Trophoblast cell (in vitro differentiated cells and primary cell): ENCODE results near the gene SNX25.
A peak's percentile ranks its signal among the peaks of the same experiment; 100 is the strongest.

Source experiments
- DNase-seq, 2 donors: peaks; one replicate each; pipeline ENCODE4 v3.0.0-alpha.2; 2016
- H2AFZ ChIP-seq: 2 replicates; pipeline ENCODE4 v1.6.1; 2013; ENCODE audit warnings: low read length, moderate library complexity, mild to moderate bottlenecking; ENCODE audit not compliant: insufficient read depth, poor library complexity
- H2AK5ac ChIP-seq: 2 replicates; pipeline ENCODE4 v1.6.1; 2013; ENCODE audit warnings: mild to moderate bottlenecking, low read length
- H2BK120ac ChIP-seq: 2 replicates; pipeline ENCODE4 v1.6.1; 2013; ENCODE audit warnings: low read length, mild to moderate bottlenecking, moderate library complexity; ENCODE audit not compliant: insufficient read depth, poor library complexity
- H2BK12ac ChIP-seq: 2 replicates; pipeline ENCODE4 v1.6.1; 2013; ENCODE audit warnings: mild to moderate bottlenecking, low read length, moderate library complexity
- H2BK5ac ChIP-seq: 2 replicates; pipeline ENCODE4 v1.6.1; 2013; ENCODE audit warnings: low read length, low read depth, moderate library complexity, mild to moderate bottlenecking; ENCODE audit not compliant: poor library complexity
- H3K14ac ChIP-seq: 2 replicates; pipeline ENCODE4 v1.6.1; 2013; ENCODE audit warnings: mild to moderate bottlenecking, low read length
- H3K18ac ChIP-seq: 2 replicates; pipeline ENCODE4 v1.6.1; 2013; ENCODE audit warnings: mild to moderate bottlenecking, low read length
- H3K23ac ChIP-seq: 2 replicates; pipeline ENCODE4 v1.6.1; 2013; ENCODE audit warnings: low read length
- H3K27ac ChIP-seq: 2 replicates; pipeline ENCODE4 v1.5.1; 2013; ENCODE audit warnings: low read depth, mild to moderate bottlenecking, inconsistent platforms, low read length, moderate library complexity
- H3K27me3 ChIP-seq: 2 replicates; pipeline ENCODE4 v1.6.1; 2013; ENCODE audit warnings: inconsistent platforms, mild to moderate bottlenecking, low read length, moderate library complexity; ENCODE audit not compliant: insufficient read depth
- H3K36me3 ChIP-seq, 2 experiments: 1 replicate in 1 of 2; 2 replicates in 1 of 2; pipeline ENCODE4 v1.6.1; 2013; ENCODE audit warnings: low read length in 2 of 2, mild to moderate bottlenecking in 2 of 2, moderate library complexity in 1 of 2; ENCODE audit not compliant: insufficient read depth in 2 of 2, control insufficient read depth in 1 of 2
- H3K4ac ChIP-seq: 2 replicates; pipeline ENCODE4 v1.6.1; 2013; ENCODE audit warnings: low read depth, mild to moderate bottlenecking, low read length, moderate library complexity
- H3K4me1 ChIP-seq, 2 experiments: 1 replicate in 1 of 2; 2 replicates in 1 of 2; pipeline ENCODE4 v1.6.1; 2013; ENCODE audit warnings: low read length in 2 of 2, mild to moderate bottlenecking in 2 of 2, moderate library complexity in 1 of 2; ENCODE audit not compliant: insufficient read depth in 2 of 2, control insufficient read depth in 1 of 2
- H3K4me2 ChIP-seq: 2 replicates; pipeline ENCODE4 v1.6.1; 2013; ENCODE audit warnings: inconsistent platforms, mild to moderate bottlenecking, low read length, moderate library complexity
- H3K4me3 ChIP-seq: 2 replicates; pipeline ENCODE4 v1.5.1; 2013; ENCODE audit warnings: mild to moderate bottlenecking, low read depth, low read length, inconsistent platforms
- H3K79me1 ChIP-seq: one replicate; pipeline ENCODE4 v1.6.1; 2013; ENCODE audit warnings: low read length
- H3K79me2 ChIP-seq: 2 replicates; pipeline ENCODE4 v1.6.1; 2013; ENCODE audit warnings: low read length, mild to moderate bottlenecking; ENCODE audit not compliant: control insufficient read depth, insufficient read depth, poor library complexity
- H3K9ac ChIP-seq: 2 replicates; pipeline ENCODE4 v1.6.1; 2013; ENCODE audit warnings: mild to moderate bottlenecking, low read length
- H3K9me3 ChIP-seq: 2 replicates; pipeline ENCODE4 v1.6.1; 2013; ENCODE audit warnings: low read depth, mild to moderate bottlenecking, control low read depth, inconsistent platforms, low read length; ENCODE audit not compliant: insufficient read depth
- H4K12ac ChIP-seq: 2 replicates; pipeline ENCODE4 v1.6.1; 2013; ENCODE audit warnings: low read depth, mild to moderate bottlenecking, low read length, moderate library complexity
- H4K8ac ChIP-seq: 2 replicates; pipeline ENCODE4 v1.6.1; 2013; ENCODE audit warnings: low read depth, mild to moderate bottlenecking, low read length, moderate library complexity
- H4K91ac ChIP-seq: one replicate; pipeline ENCODE4 v1.6.1; 2013; ENCODE audit warnings: low read depth, mild to moderate bottlenecking, low read length, moderate library complexity
- WGBS: extraction: QIAGEN DNeasy Blood & Tissue Kit; methylation state at CpG from one replicate; pipeline ENCODE4 v1.1.7; 2013; ENCODE audit warnings: missing lambda C conversion rate; ENCODE audit not compliant: insufficient read length, insufficient coverage; ENCODE audit errors: extremely low coverage; 5-methylcytosine and 5-hydroxymethylcytosine counted together

The SNX25 gene

DNA sequence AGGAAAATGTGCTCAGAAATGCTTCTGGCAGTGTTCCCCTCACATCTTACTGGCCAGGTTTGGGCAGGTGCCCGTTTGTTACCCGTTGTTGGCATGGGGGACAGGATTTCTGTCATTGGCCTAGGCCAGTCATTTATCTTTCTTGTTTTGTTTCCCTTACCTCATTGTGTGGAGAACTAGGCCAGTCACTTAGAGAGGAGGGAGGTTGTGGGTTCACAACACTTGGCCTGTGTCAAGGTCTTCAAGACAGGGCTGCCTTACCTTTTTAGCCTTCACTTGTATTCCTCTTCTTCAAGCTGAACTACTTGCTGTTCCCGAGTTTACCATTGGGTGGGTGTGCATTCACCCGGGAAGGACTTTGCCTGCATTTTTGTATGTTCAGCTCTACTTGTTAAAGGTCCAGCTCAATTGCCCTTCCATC, 17.7 kb downstream of the SNX25 start:
- Histone ChIP-seq H2BK120ac (no peak overlapping the region), H2AFZ (no peak overlapping the region), H4K12ac (no peak overlapping the region), H3K4me2 (no peak overlapping the region), H4K8ac (no peak overlapping the region), H3K79me1 (no peaks in the 10 kb centered on the region), H3K9me3 (no peaks in the 10 kb centered on the region), H4K91ac (no peak overlapping the region), H3K4ac (no peak overlapping the region), H3K9ac (no peak overlapping the region), H3K27me3 (no peaks in the 10 kb centered on the region), H2BK12ac (no peak overlapping the region), H3K4me3 (no peak overlapping the region), H3K79me2 (no peaks in the 10 kb centered on the region), H3K27ac (no peak overlapping the region), H2AK5ac (no peak overlapping the region), H2BK5ac (no peak overlapping the region), H3K4me1 (peaks cover 0 to 2% of the 10 kb centered on the region in 2 experiments), H3K36me3 (no peaks in the 10 kb centered on the region), H3K18ac (no peak overlapping the region), H3K23ac (no peak overlapping the region), H3K14ac (no peak overlapping the region)
- WGBS, result no CpG with 5 or more reads among the region's 4 CpGs
- no peak for DNase-seq

DNA sequence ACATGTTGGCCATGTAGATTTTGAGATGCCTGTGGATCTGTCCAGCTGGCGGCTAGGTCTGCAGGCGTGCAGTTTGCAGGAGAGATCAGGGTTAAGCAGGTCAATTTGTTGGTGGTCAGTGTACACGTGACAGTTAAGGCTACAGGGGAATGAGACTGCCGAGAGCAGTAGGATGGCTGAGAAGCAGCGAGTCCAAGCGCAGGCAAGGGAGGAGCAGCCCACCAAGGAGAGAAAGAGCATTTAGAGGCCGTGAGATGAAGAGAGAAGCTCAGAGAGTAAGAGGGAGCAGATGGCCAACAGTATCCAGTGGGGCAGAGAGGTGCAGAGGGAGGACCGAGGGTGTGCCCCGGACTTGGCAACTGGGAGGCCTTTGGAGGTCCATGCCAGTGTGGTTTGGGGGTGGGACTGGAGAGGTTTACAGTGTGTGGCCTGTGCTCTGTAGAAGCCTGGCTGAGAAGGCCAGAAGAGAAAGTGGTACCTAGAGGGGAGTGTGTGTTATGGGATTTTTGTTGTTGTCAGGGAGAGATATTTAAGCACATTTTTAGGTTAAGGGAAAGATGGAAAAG, 18.4 kb downstream of the SNX25 start:
- Histone ChIP-seq H2BK12ac (no peak overlapping the region), H3K36me3 (no peaks in the 10 kb centered on the region), H3K27me3 (no peaks in the 10 kb centered on the region), H3K79me2 (no peaks in the 10 kb centered on the region), H4K12ac (no peak overlapping the region), H3K9me3 (no peaks in the 10 kb centered on the region), H3K4me1 (peaks cover 0 to 4% of the 10 kb centered on the region in 2 experiments), H4K91ac (no peak overlapping the region), H3K9ac (no peak overlapping the region), H3K4me2 (no peak overlapping the region), H3K79me1 (no peaks in the 10 kb centered on the region), H3K23ac (peak overlapping the region; percentile 34), H3K14ac (no peak overlapping the region), H2AK5ac (no peak overlapping the region), H2BK5ac (no peak overlapping the region), H3K4ac (no peak overlapping the region), H2AFZ (no peak overlapping the region), H4K8ac (no peak overlapping the region), H3K4me3 (no peak overlapping the region), H3K27ac (no peak overlapping the region), H2BK120ac (no peak overlapping the region), H3K18ac (no peak overlapping the region)
- WGBS, result no CpG with 5 or more reads among the region's 9 CpGs
- no peak for DNase-seq

DNA sequence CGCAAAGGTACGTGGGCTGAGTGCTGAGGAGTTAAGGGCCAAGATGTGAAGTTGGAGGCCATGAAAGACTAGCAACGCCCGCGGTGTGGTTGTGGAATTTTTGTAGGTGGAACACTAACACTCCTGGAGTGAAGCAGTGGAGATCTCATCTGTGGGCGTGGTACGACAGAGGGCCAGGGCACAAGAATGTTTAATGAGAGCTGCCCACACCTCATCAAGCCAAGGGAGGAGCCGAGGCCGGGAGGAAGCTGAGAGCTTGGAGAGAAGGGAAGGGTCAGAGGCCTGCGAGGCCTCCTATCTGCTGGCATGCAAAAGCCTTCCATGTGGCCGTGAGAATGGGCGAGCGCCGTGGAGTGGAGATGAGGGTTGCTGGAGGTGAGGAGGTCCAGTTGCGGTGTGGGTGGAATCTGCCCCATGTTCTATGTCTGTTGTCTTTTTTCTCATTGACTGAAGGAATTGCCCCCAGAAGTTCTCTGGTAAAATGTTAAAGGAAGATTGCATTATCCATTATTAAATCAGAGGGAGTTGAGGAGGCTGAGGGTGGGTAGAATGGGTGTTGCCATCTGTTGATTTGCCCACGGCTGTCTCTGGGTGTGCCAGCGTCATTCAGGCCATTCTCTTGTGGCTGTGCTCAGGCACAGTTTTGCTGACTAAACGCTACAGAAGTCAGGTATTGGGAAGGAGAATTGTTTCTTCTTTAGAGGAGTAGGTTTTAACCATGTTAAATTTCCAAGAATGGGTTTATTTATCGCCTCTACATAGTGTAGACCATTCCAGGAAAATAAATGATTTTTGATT, 19.8 kb downstream of the SNX25 start:
- Histone ChIP-seq H2BK12ac (no peak overlapping the region), H3K4ac (no peak overlapping the region), H4K91ac (no peak overlapping the region), H3K36me3 (no peaks in the 10 kb centered on the region), H2AFZ (no peak overlapping the region), H3K79me2 (no peaks in the 10 kb centered on the region), H3K9ac (no peak overlapping the region), H3K18ac (peak overlapping the region; percentile 24), H3K27me3 (no peaks in the 10 kb centered on the region), H2BK120ac (no peak overlapping the region), H3K9me3 (no peaks in the 10 kb centered on the region), H3K4me2 (no peak overlapping the region), H4K8ac (no peak overlapping the region), H3K79me1 (no peaks in the 10 kb centered on the region), H3K23ac (no peak overlapping the region), H3K14ac (no peak overlapping the region), H4K12ac (no peak overlapping the region), H2BK5ac (no peak overlapping the region), H3K4me1 (peaks cover 0 to 4% of the 10 kb centered on the region in 2 experiments), H3K27ac (no peak overlapping the region), H2AK5ac (no peak overlapping the region), H3K4me3 (no peak overlapping the region)
- DNase-seq, result peak in 1 of 2 donors; percentile 25
- WGBS, result no CpG with 5 or more reads among the region's 19 CpGs

DNA sequence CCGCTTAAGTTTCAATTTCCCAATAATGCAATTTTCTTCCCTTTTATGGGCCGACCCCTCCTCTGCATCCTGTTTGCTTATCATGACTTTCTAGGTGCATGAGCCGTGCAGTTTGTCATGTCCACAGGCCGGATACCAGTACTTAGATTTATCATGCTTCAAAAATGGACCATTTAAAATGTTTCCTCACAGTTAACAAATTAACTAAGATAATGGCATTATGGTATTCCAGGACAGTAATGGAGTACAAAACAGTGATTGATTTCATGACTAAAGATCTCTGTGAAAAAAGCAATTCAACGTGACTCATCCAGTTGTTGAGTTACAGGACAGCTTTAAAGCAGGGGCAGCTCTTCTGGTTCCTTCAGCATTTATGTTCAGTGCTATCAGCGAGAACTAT, 23.0 kb downstream of the SNX25 start:
- no peak overlapping the region for H3K18ac ChIP-seq
- no peak overlapping the region for H2BK12ac ChIP-seq
- H3K4me2 ChIP-seq, result no peak overlapping the region
- H3K9me3 ChIP-seq, result no peaks in the 10 kb centered on the region
- no peak overlapping the region for H2BK120ac ChIP-seq
- no peak overlapping the region for H4K12ac ChIP-seq
- no peaks in the 10 kb centered on the region for H3K79me2 ChIP-seq
- no peak overlapping the region for H3K14ac ChIP-seq
- no peak overlapping the region for H3K9ac ChIP-seq
- no peak overlapping the region for H2BK5ac ChIP-seq
- H3K36me3 ChIP-seq, result no peaks in the 10 kb centered on the region
- no peak overlapping the region for H3K27ac ChIP-seq
- no peaks in the 10 kb centered on the region for H3K27me3 ChIP-seq
- H2AK5ac ChIP-seq, result no peak overlapping the region
- no peak overlapping the region for H4K91ac ChIP-seq
- peaks cover 5 to 7% of the 10 kb centered on the region in 2 experiments for H3K4me1 ChIP-seq
- peak in 1 of 2 donors; percentile 52 for DNase-seq
- H3K23ac ChIP-seq, result no peak overlapping the region
- H3K4ac ChIP-seq, result no peak overlapping the region
- no peak overlapping the region for H2AFZ ChIP-seq
- no CpG with 5 or more reads among the region's 6 CpGs for WGBS
- H3K4me3 ChIP-seq, result no peak overlapping the region
- H4K8ac ChIP-seq, result no peak overlapping the region
- peaks cover 2% of the 10 kb centered on the region for H3K79me1 ChIP-seq
